ENCODE results near the gene TMEM183A. TPM values are rescaled to one million over a fixed set of nuclear protein-coding genes. Genes with fewer than 3 reads are reported as not detected.

The TMEM183A gene
- total RNA-seq, 1 experiment from 2014 or later: 64.7 TPM

GRCh38 chr1:202966006-202966898 is 40.9 kb upstream of the TMEM183A start:
- no peak for TF ChIP-seq SP1 (IDR thresholded peaks at IDR 0.05; ENCODE audit: low read depth)
- TF ChIP-seq POLR2A (IDR thresholded peaks at IDR 0.05; ENCODE audit: borderline replicate concordance, extremely low read depth, insufficient read depth, insufficient read length): no peak
- TF ChIP-seq CTCF (IDR thresholded peaks at IDR 0.05 in 2 of 3, conservative IDR thresholded peaks at IDR 0.05 in 1 of 3; ENCODE audit: borderline replicate concordance in 1 of 3, insufficient read depth in 1 of 3, low read depth in 2 of 3, low read length in 2 of 3): no peak
- no peak for TF ChIP-seq CBX3 (IDR thresholded peaks at IDR 0.05; ENCODE audit: low read depth)
- TF ChIP-seq SRF (IDR thresholded peaks at IDR 0.05; ENCODE audit: low read depth): no peak
- no peak for TF ChIP-seq POLR2AphosphoS5 (IDR thresholded peaks at IDR 0.05; ENCODE audit: low read depth, low read length)
- no peak for TF ChIP-seq YY1 (IDR thresholded peaks at IDR 0.05; ENCODE audit: extremely low read depth, insufficient replicate concordance, low read depth, low read length)
- no peak for TF ChIP-seq EZH2phosphoT487 (IDR thresholded peaks at IDR 0.05; ENCODE audit: borderline replicate concordance)
- TF ChIP-seq EZH2 (IDR thresholded peaks at IDR 0.05): no peak
- no peak for TF ChIP-seq ELF1 (IDR thresholded peaks at IDR 0.05; ENCODE audit: borderline replicate concordance, low read depth)
- no peak for TF ChIP-seq JUND (IDR thresholded peaks at IDR 0.05)
- TF ChIP-seq, protein P1, sequence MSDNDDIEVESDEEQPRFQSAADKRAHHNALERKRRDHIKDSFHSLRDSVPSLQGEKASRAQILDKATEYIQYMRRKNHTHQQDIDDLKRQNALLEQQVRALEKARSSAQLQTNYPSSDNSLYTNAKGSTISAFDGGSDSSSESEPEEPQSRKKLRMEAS (IDR thresholded peaks at IDR 0.05): no peak
- TF ChIP-seq, protein P2, sequence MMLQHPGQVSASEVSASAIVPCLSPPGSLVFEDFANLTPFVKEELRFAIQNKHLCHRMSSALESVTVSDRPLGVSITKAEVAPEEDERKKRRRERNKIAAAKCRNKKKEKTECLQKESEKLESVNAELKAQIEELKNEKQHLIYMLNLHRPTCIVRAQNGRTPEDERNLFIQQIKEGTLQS (IDR thresholded peaks at IDR 0.05): no peak
- TF ChIP-seq RAD21 (IDR thresholded peaks at IDR 0.05; ENCODE audit: low read depth): no peak

More at GRCh38 chr1:202966006-202966898, 40.9 kb upstream of the TMEM183A start:
- ChIA-PET CTCF (no interaction called here), POLR2A (no interaction called here), RAD21 (ENCODE audit: low non-redundant PET in 1 of 2, low total read pairs in 2 of 2, uncharacterized antibody in 2 of 2, unreplicated experiment in 2 of 2) (no interaction called here)
- no peak overlapping the region for H2AFZ ChIP-seq (ENCODE audit: low read depth, low read length, poor library complexity, severe bottlenecking)
- H3K9me2 ChIP-seq (ENCODE audit: insufficient read depth): no peaks in the 10 kb centered on the region
- H3K4me1 ChIP-seq (ENCODE audit: control insufficient read depth in 1 of 2, insufficient read depth in 2 of 2, low read length in 2 of 2): peaks cover 10 to 23% of the 10 kb centered on the region in 2 experiments
- H3K9me3 ChIP-seq (ENCODE audit: control insufficient read depth in 1 of 2, insufficient read depth in 1 of 2, low read depth in 1 of 2, low read length in 2 of 2): no peaks in the 10 kb centered on the region
- H3K36me3 ChIP-seq (ENCODE audit: control insufficient read depth in 1 of 2, insufficient read depth in 2 of 2, low read length in 2 of 2): no peaks in the 10 kb centered on the region
- ATAC-seq (no peak), DNase-seq (ENCODE audit: low read depth, low spot score) (no peak)
- H3K27ac ChIP-seq (ENCODE audit: low read depth, low read length): peak overlapping the region; percentile 40
- intact Hi-C loops (cut with micrococcal nuclease): no loop called here
- peak overlapping the region; percentile 93 to 94 for H3K4me3 ChIP-seq (replicated peaks in 1 of 2; ENCODE audit: low read depth in 1 of 2, low read length in 2 of 2)
- H3K27me3 ChIP-seq (ENCODE audit: insufficient read depth, low read length): no peaks in the 10 kb centered on the region
- peak overlapping the region; percentile 83 for H3K4me2 ChIP-seq (ENCODE audit: low read length)
- H4K20me1 ChIP-seq (ENCODE audit: insufficient read depth): no peaks in the 10 kb centered on the region
- peaks cover 5% of the 10 kb centered on the region; the same call in 1 of the 2 replicates for H3K79me2 ChIP-seq (ENCODE audit: insufficient read depth, low read length)
- peak overlapping the region; percentile 84 for H3K9ac ChIP-seq (ENCODE audit: low read length)
- TSS peak; percentile 53 for BruUV-seq (replicated peaks)
